HG03571 (cell line): ENCODE measurements around the gene CMC1.

Experiments used
- ATAC-seq: cut with Tn5 transposase; IDR thresholded peaks from one replicate; pipeline ENCODE4 v1.9.1; 2021; ENCODE audit not compliant: unreplicated experiment

Gene CMC1

DNA sequence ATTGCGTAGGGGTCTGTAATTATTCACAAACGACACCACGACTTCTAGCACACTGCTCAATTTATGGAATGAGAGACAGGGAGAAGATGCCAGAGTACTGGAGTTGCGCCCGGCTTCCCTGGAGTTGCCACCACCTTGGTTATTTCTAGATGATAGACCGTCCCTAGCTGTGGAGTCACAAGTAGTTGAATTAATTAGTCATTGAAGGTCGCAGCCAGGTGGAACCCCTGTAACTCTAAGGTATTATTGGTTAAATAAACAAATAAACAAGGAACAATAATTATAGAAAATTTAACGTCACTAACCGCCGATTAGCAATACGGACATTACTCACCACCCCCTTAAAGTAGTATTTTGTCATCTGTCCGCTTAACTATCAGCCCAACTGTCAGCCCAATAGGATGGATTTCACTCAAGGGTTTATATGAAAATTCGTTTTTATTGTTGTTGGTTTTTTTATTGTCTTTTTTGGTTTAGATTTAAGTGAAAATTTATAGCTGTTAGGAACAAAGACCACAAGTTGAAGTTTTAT, 108.1 kb downstream of the CMC1 start:
- ATAC-seq = no peak
